ENCODE measurements around the gene BAZ2A. TPM values are rescaled to one million over a fixed set of nuclear protein-coding genes. Genes with fewer than 3 reads are reported as not detected.

BAZ2A gene
- 10 to 100 TPM; 16.4 to 47.5 TPM for polyA plus RNA-seq

GRCh38 chr12:56630180-56630632, at the start of gene BAZ2A:
Gene BAZ2A, minus strand, starts transcription at chr12:56630326. Its CDS starts 12,796 bp downstream, at chr12:56617530.
- H3K4me1 ChIP-seq (ENCODE audit: control insufficient read depth in 2 of 2, insufficient read depth in 2 of 2, low read length in 1 of 2), result peaks cover 2 to 17% of the 10 kb centered on the region in 2 donors
- WGBS, 2 donors, result 1 to 2% methylated on average over 19 to 31 of the region's 31 CpGs

DNA sequence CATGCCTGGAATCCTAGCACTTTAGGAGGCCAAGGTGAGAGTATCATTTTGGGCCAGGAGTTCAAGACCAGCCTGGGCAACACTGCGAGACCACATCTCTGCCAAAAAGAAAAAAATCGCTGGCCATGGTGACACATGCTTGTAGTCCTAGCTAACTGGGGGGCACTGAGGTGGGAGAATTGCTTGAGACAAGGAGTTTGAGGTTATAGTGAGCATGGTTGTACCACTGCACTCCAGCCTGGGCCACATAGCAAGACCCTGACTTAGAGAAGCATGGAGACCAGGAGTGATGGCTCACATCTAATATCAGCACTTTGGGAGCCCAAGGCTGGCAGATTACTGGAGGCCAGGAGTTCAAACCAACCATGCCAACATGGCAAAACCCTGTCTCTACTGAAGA, 48.7 kb upstream of the BAZ2A start:
- no peaks in the 10 kb centered on the region for H3K9me3 ChIP-seq (ENCODE audit: control insufficient read depth in 2 of 2, insufficient read depth in 1 of 2, low read depth in 1 of 2, low read length in 1 of 2)
- no peak overlapping the region for H3K27ac ChIP-seq (ENCODE audit: low read depth in 2 of 2, low read length in 1 of 2)
- H3K4me1 ChIP-seq (ENCODE audit: control insufficient read depth in 2 of 2, insufficient read depth in 2 of 2, low read length in 1 of 2), result peaks cover 0 to 2% of the 10 kb centered on the region in 2 donors
- H3K27me3 ChIP-seq (ENCODE audit: control insufficient read depth in 1 of 2, insufficient read depth in 2 of 2, low read length in 2 of 2), result no peaks in the 10 kb centered on the region
- WGBS, 2 donors, result 88 to 89% methylated on average over 2 of the region's 2 CpGs
- H3K36me3 ChIP-seq (ENCODE audit: control insufficient read depth in 2 of 2, insufficient read depth in 2 of 2, low read length in 1 of 2), result peaks cover 0 to 13% of the 10 kb centered on the region in 2 donors
- H3K4me3 ChIP-seq (ENCODE audit: low read depth in 1 of 2, low read length in 2 of 2), result no peak overlapping the region

More at GRCh38 chr12:56630180-56630632, at the start of gene BAZ2A:
- Histone ChIP-seq H3K9me3 (ENCODE audit: control insufficient read depth in 2 of 2, insufficient read depth in 1 of 2, low read depth in 1 of 2, low read length in 1 of 2) (no peaks in the 10 kb centered on the region), H3K27me3 (ENCODE audit: control insufficient read depth in 1 of 2, insufficient read depth in 2 of 2, low read length in 2 of 2) (no peaks in the 10 kb centered on the region), H3K4me3 (ENCODE audit: low read depth in 1 of 2, low read length in 2 of 2) (peak within 1 kb of the TSS; percentile 70 to 93), H3K36me3 (ENCODE audit: control insufficient read depth in 2 of 2, insufficient read depth in 2 of 2, low read length in 1 of 2) (no peaks in the 10 kb centered on the region), H3K27ac (ENCODE audit: low read depth in 2 of 2, low read length in 1 of 2) (peak within 1 kb of the TSS; percentile 84 to 86)

DNA sequence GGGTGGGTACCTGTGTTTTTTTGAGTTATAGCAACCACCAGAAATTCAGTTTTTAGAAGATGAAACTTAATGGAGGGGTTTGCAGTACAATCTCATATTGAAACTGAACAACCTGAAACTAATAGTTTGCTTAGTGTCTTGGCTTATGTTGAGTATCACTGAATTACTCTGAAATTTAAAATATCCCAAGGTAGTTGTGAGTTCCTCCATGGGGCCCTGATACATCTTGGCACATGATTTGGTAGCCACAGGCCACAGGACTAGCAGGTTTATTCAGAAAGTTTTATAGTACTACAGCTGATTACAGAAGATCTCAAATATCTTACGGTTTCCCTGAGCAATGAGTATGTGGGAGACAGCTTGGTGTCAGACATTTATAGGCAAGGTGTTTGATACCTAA, 47.6 kb upstream of the BAZ2A start:
- peaks cover 0 to 2% of the 10 kb centered on the region in 2 donors for H3K4me1 ChIP-seq (ENCODE audit: control insufficient read depth in 2 of 2, insufficient read depth in 2 of 2, low read length in 1 of 2)
- no peak overlapping the region for H3K4me3 ChIP-seq (ENCODE audit: low read depth in 1 of 2, low read length in 2 of 2)
- peaks cover 0 to 13% of the 10 kb centered on the region in 2 donors for H3K36me3 ChIP-seq (ENCODE audit: control insufficient read depth in 2 of 2, insufficient read depth in 2 of 2, low read length in 1 of 2)
- H3K27me3 ChIP-seq (ENCODE audit: control insufficient read depth in 1 of 2, insufficient read depth in 2 of 2, low read length in 2 of 2), result no peaks in the 10 kb centered on the region
- no peak overlapping the region for H3K27ac ChIP-seq (ENCODE audit: low read depth in 2 of 2, low read length in 1 of 2)
- 63 to 75% methylated on average over 1 of the region's 1 CpG for WGBS, 2 donors
- H3K9me3 ChIP-seq (ENCODE audit: control insufficient read depth in 2 of 2, insufficient read depth in 1 of 2, low read depth in 1 of 2, low read length in 1 of 2), result no peaks in the 10 kb centered on the region

DNA sequence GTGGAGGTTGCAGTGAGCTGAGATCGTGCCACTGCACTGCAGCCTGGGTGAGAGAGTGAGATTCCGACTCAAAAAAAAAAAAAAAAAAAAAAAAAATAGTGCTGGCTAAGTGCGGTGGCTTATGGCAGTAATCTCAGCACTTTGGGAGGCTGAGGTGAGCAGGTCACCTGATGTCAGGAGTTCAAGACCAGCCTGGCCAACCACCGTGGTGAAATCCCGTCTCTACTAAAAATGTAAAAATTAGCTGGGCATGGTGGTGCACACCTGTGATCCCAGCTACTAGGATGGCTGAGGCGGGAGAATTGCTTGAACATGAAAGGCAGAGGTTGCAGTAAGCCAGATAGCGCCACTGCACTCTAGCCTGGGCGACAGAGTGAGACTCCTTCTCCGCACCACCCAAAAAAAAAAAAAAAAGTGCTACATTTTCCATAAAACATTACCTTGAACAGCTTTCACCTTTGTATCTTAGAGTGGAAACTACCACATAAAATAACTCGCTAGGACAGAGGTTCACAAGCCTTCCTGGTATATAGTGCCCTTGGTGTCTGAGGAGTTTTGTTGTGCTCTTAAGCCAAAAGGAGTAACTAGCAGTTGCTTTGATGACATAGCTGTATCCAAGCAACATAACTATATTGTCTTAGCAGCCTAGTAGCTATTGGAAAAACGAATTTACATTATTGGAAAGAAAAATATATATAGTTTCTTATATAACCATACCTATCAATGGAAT, 46.9 kb upstream of the BAZ2A start:
- WGBS, 2 donors, result 70 to 77% methylated on average over 11 of the region's 11 CpGs
- H3K27ac ChIP-seq (ENCODE audit: low read depth in 2 of 2, low read length in 1 of 2), result no peak overlapping the region
- H3K9me3 ChIP-seq (ENCODE audit: control insufficient read depth in 2 of 2, insufficient read depth in 1 of 2, low read depth in 1 of 2, low read length in 1 of 2), result no peaks in the 10 kb centered on the region
- no peak overlapping the region for H3K4me3 ChIP-seq (ENCODE audit: low read depth in 1 of 2, low read length in 2 of 2)
- H3K27me3 ChIP-seq (ENCODE audit: control insufficient read depth in 1 of 2, insufficient read depth in 2 of 2, low read length in 2 of 2), result no peaks in the 10 kb centered on the region
- H3K4me1 ChIP-seq (ENCODE audit: control insufficient read depth in 2 of 2, insufficient read depth in 2 of 2, low read length in 1 of 2), result peaks cover 0 to 2% of the 10 kb centered on the region in 2 donors
- peaks cover 0 to 13% of the 10 kb centered on the region in 2 donors for H3K36me3 ChIP-seq (ENCODE audit: control insufficient read depth in 2 of 2, insufficient read depth in 2 of 2, low read length in 1 of 2)

DNA sequence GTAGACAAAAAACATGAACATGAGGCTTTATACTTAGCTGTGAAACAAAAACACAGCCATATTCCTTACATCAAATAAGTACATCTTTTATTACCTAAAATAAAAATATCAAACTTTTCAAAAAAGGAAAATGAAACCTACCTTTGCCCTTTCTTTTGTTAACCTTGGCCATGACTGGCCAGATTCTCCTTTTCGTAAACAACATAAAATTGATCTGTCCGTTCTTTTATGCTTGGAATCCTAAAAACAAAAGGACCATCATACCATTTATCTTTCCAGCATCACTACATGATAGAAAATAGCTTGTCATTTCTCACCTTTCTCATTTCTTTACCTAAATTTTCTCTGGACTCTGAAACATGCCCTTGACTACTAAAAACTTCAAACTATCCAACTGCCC, 41.5 kb upstream of the BAZ2A start:
- WGBS, 2 donors, result 69 to 84% methylated on average over 2 of the region's 2 CpGs
- H3K27me3 ChIP-seq (ENCODE audit: control insufficient read depth in 1 of 2, insufficient read depth in 2 of 2, low read length in 2 of 2), result no peaks in the 10 kb centered on the region
- peaks cover 6 to 19% of the 10 kb centered on the region in 2 donors for H3K36me3 ChIP-seq (ENCODE audit: control insufficient read depth in 2 of 2, insufficient read depth in 2 of 2, low read length in 1 of 2)

GRCh38 chr12:56670836-56671235, 40.7 kb upstream of the BAZ2A start:
- Histone ChIP-seq H3K4me1 (ENCODE audit: control insufficient read depth in 2 of 2, insufficient read depth in 2 of 2, low read length in 1 of 2) (peaks cover 0 to 2% of the 10 kb centered on the region in 2 donors), H3K9me3 (ENCODE audit: control insufficient read depth in 2 of 2, insufficient read depth in 1 of 2, low read depth in 1 of 2, low read length in 1 of 2) (no peaks in the 10 kb centered on the region), H3K4me3 (ENCODE audit: low read depth in 1 of 2, low read length in 2 of 2) (no peak overlapping the region), H3K36me3 (ENCODE audit: control insufficient read depth in 2 of 2, insufficient read depth in 2 of 2, low read length in 1 of 2) (peaks cover 8 to 21% of the 10 kb centered on the region in 2 donors), H3K27me3 (ENCODE audit: control insufficient read depth in 1 of 2, insufficient read depth in 2 of 2, low read length in 2 of 2) (no peaks in the 10 kb centered on the region), H3K27ac (ENCODE audit: low read depth in 2 of 2, low read length in 1 of 2) (no peak overlapping the region)
- WGBS, 2 donors, result 81 to 87% methylated on average over 4 of the region's 4 CpGs

More for the DNA sequence above, 41.5 kb upstream of the BAZ2A start:
- Histone ChIP-seq H3K4me1 (ENCODE audit: control insufficient read depth in 2 of 2, insufficient read depth in 2 of 2, low read length in 1 of 2) (peaks cover 0 to 2% of the 10 kb centered on the region in 2 donors), H3K27ac (ENCODE audit: low read depth in 2 of 2, low read length in 1 of 2) (no peak overlapping the region), H3K4me3 (ENCODE audit: low read depth in 1 of 2, low read length in 2 of 2) (no peak overlapping the region), H3K9me3 (ENCODE audit: control insufficient read depth in 2 of 2, insufficient read depth in 1 of 2, low read depth in 1 of 2, low read length in 1 of 2) (no peaks in the 10 kb centered on the region)

- Histone ChIP-seq H3K4me3 (ENCODE audit: low read depth in 1 of 2, low read length in 2 of 2) (no peak overlapping the region), H3K4me1 (ENCODE audit: control insufficient read depth in 2 of 2, insufficient read depth in 2 of 2, low read length in 1 of 2) (no peaks in the 10 kb centered on the region), H3K27me3 (ENCODE audit: control insufficient read depth in 1 of 2, insufficient read depth in 2 of 2, low read length in 2 of 2) (no peaks in the 10 kb centered on the region), H3K9me3 (ENCODE audit: control insufficient read depth in 2 of 2, insufficient read depth in 1 of 2, low read depth in 1 of 2, low read length in 1 of 2) (no peaks in the 10 kb centered on the region), H3K36me3 (ENCODE audit: control insufficient read depth in 2 of 2, insufficient read depth in 2 of 2, low read length in 1 of 2) (peaks cover 12 to 26% of the 10 kb centered on the region in 2 donors), H3K27ac (ENCODE audit: low read depth in 2 of 2, low read length in 1 of 2) (no peak overlapping the region)
- WGBS, 2 donors, result 90 to 91% methylated on average over 2 of the region's 2 CpGs
Observed at GRCh38 chr12:56668197-56668457, 38.0 kb upstream of the BAZ2A start.

DNA sequence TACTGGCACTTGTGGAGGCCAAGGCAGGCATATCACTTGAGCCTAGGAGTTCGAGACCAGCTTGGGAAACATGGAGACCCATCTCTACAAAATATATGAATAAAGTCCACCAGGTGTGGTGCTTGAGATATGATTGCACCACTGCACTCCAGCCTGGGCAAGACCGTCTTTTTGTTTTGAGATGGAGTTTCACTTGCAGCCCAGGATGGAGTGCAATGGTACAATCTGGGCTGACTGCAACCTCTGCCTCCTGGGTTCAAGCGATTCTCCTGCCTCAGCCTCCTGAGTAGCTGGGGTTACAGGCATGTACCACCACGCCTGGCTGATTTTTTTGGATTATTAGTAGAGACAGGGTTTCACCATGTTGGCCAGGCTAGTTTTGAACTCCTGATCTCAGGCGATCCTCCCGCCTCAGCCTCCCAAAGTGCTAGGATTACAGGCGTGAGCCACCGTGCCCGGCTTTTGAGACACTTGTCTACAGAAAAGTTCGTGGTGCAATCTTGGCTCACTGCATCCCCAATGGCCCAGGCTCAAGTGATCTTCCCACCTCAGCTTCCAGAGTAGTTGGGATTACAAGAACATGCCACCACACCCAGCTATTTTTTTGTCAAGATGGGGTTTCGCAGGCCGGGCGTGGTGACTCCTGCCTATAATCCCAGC, 32.0 kb upstream of the BAZ2A start:
- peaks cover 6 to 15% of the 10 kb centered on the region in 2 donors for H3K36me3 ChIP-seq (ENCODE audit: control insufficient read depth in 2 of 2, insufficient read depth in 2 of 2, low read length in 1 of 2)
- no peaks in the 10 kb centered on the region for H3K4me1 ChIP-seq (ENCODE audit: control insufficient read depth in 2 of 2, insufficient read depth in 2 of 2, low read length in 1 of 2)
- no peak overlapping the region for H3K4me3 ChIP-seq (ENCODE audit: low read depth in 1 of 2, low read length in 2 of 2)
- H3K27ac ChIP-seq (ENCODE audit: low read depth in 2 of 2, low read length in 1 of 2), result no peak overlapping the region
- 89 to 95% methylated on average over 13 of the region's 13 CpGs for WGBS, 2 donors
- H3K9me3 ChIP-seq (ENCODE audit: control insufficient read depth in 2 of 2, insufficient read depth in 1 of 2, low read depth in 1 of 2, low read length in 1 of 2), result no peaks in the 10 kb centered on the region
- no peaks in the 10 kb centered on the region for H3K27me3 ChIP-seq (ENCODE audit: control insufficient read depth in 1 of 2, insufficient read depth in 2 of 2, low read length in 2 of 2)

DNA sequence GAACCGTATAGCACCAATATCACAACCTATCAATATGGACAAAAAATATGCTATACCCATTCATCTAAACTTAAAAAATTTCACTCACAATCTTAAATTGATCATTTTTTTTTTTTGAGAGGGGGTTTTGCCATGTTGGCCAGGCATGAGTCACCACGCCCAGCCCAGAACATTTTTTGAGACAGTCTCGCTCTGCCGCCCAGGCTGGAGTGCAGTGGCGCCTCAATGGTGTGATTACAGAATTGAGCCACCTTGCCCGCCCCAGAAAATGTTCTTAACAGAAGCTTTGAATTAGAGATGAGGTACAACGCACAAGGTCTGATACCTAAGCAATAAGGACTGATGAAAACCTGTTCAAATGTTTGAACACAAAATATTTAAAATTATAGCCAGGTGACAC, 31.4 kb upstream of the BAZ2A start:
- no peaks in the 10 kb centered on the region for H3K9me3 ChIP-seq (ENCODE audit: control insufficient read depth in 2 of 2, insufficient read depth in 1 of 2, low read depth in 1 of 2, low read length in 1 of 2)
- H3K27ac ChIP-seq (ENCODE audit: low read depth in 2 of 2, low read length in 1 of 2), result no peak overlapping the region
- WGBS, 2 donors, result 84 to 89% methylated on average over 7 of the region's 7 CpGs
- H3K36me3 ChIP-seq (ENCODE audit: control insufficient read depth in 2 of 2, insufficient read depth in 2 of 2, low read length in 1 of 2), result peaks cover 5 to 10% of the 10 kb centered on the region in 2 donors
- no peak overlapping the region for H3K4me3 ChIP-seq (ENCODE audit: low read depth in 1 of 2, low read length in 2 of 2)
- no peaks in the 10 kb centered on the region for H3K4me1 ChIP-seq (ENCODE audit: control insufficient read depth in 2 of 2, insufficient read depth in 2 of 2, low read length in 1 of 2)
- no peaks in the 10 kb centered on the region for H3K27me3 ChIP-seq (ENCODE audit: control insufficient read depth in 1 of 2, insufficient read depth in 2 of 2, low read length in 2 of 2)

All from esophagus (tissue), 2 donors.